Endothelial cell of umbilical vein (primary cell): ENCODE results near the gene CSF2. TPM values are rescaled to one million over a fixed set of nuclear protein-coding genes. Genes with fewer than 3 reads are reported as not detected.

ENCODE experiments used
- BruUV-seq: library from RNA; stranded (reverse); fragments of 400-500 nt; replicated peaks from 2 replicates; lab custom pipeline; 2021; lab: Mats Ljungman, UMichigan
- CTCF ChIA-PET: fragments of 300-600, 350-600 bp; sonication (Branson Sonifier 250); formaldehyde crosslinking; loops from one replicate; lab custom pipeline; 2021; ENCODE audit warnings: antibody characterized with exemption, inconsistent platforms; lab: Charles Lee
- POLR2A ChIA-PET: fragments of 300-600, 350-600 bp; sonication (Branson Sonifier 250); formaldehyde crosslinking; loops from one replicate; lab custom pipeline; 2021; ENCODE audit warnings: antibody characterized with exemption, inconsistent platforms; lab: Charles Lee
- DNase-seq: peaks from one replicate; pipeline ENCODE4 v3.0.0-alpha.2; 2011; ENCODE audit warnings: low read depth, low spot score
- FAIRE-seq: peaks from 2 replicates; lab custom pipeline; 2011; peaks lifted over from hg19 to GRCh38; lab: Jason Lieb, UNC
- H2AFZ ChIP-seq: 2 replicates; pipeline ENCODE4 v1.6.0; 2012; ENCODE audit warnings: low read depth, low read length, control low read depth, inconsistent platforms
- H3K27ac ChIP-seq: 2 replicates; pipeline ENCODE4 v1.5.1; 2011; ENCODE audit warnings: low read depth, mild to moderate bottlenecking, control low read depth, low read length, moderate library complexity; ENCODE audit not compliant: insufficient read depth
- H3K27me3 ChIP-seq, 2 experiments: 2 replicates each; pipeline versions ENCODE4 v1.6.0 to v1.6.1; 2011; ENCODE audit warnings: low read length in 2 of 2, mixed read lengths in 1 of 2; ENCODE audit not compliant: control insufficient read depth in 2 of 2, insufficient read depth in 2 of 2
- H3K36me3 ChIP-seq, 2 experiments: 2 replicates in 1 of 2; 3 replicates in 1 of 2; pipeline ENCODE4 v1.5.1; 2011; ENCODE audit warnings: low read length in 2 of 2, mild to moderate bottlenecking in 1 of 2, moderate library complexity in 1 of 2; ENCODE audit not compliant: control insufficient read depth in 2 of 2, insufficient read depth in 2 of 2; ENCODE audit errors: extremely low read depth in 1 of 2
- H3K4me1 ChIP-seq: 3 replicates; pipeline ENCODE4 v1.5.1; 2011; ENCODE audit warnings: mild to moderate bottlenecking, low read length; ENCODE audit not compliant: control insufficient read depth, insufficient read depth; ENCODE audit errors: extremely low read depth
- H3K4me2 ChIP-seq: 2 replicates; pipeline ENCODE4 v1.6.1; 2011; ENCODE audit warnings: low read length, control low read depth, mixed read lengths; ENCODE audit not compliant: insufficient read depth
- H3K4me3 ChIP-seq, 3 experiments: fragments of 200-600 bp in 1 of 3; sonication (generic), shearing (Covaris generic) in 1 of 3; replicated peaks in 1 of 3; 2 replicates each; pipeline ENCODE4 v1.5.1; 2011 to 2016; ENCODE audit warnings: control low read depth in 3 of 3, low read length in 3 of 3, mild to moderate bottlenecking in 2 of 3, inconsistent platforms in 1 of 3, low read depth in 1 of 3, moderate library complexity in 1 of 3; ENCODE audit not compliant: insufficient read depth in 1 of 3
- H3K79me2 ChIP-seq: 2 replicates; pipeline ENCODE4 v1.6.0; 2012; ENCODE audit warnings: low read length, inconsistent platforms; ENCODE audit not compliant: control insufficient read depth, insufficient read depth
- H3K9ac ChIP-seq: replicated peaks from 2 replicates; pipeline ENCODE3; 2011; ENCODE audit warnings: low read length, control low read depth; ENCODE audit not compliant: insufficient read depth; ENCODE audit errors: extremely low read depth
- H3K9me1 ChIP-seq: replicated peaks from 3 replicates; pipeline ENCODE4 v1.6.0; 2011; ENCODE audit warnings: mild to moderate bottlenecking, low read length; ENCODE audit not compliant: control insufficient read depth, insufficient read depth; ENCODE audit errors: extremely low read depth
- H3K9me3 ChIP-seq: replicated peaks from 2 replicates; pipeline ENCODE4 v1.5.1; 2012; ENCODE audit warnings: low read length, inconsistent platforms; ENCODE audit not compliant: control insufficient read depth, insufficient read depth
- H4K20me1 ChIP-seq: replicated peaks from 2 replicates; pipeline ENCODE3; 2011; ENCODE audit warnings: mild to moderate bottlenecking, low read length; ENCODE audit not compliant: control insufficient read depth, insufficient read depth; ENCODE audit errors: extremely low read depth
- CTCF ChIP-seq, 2 donors: IDR thresholded peaks; 1 replicate in 1 of 2; 2 replicates in 1 of 2; pipeline ENCODE4 v1.5.1; 2011; ENCODE audit warnings: low read length in 2 of 2, mild to moderate bottlenecking in 2 of 2, moderate library complexity in 2 of 2, control low read depth in 1 of 2, inconsistent platforms in 1 of 2, low read depth in 1 of 2; ENCODE audit not compliant: insufficient read depth in 1 of 2; ENCODE audit errors: extremely low read depth in 1 of 2
- EZH2 ChIP-seq: IDR thresholded peaks from 2 replicates; pipeline ENCODE4 v1.6.1; 2012; ENCODE audit warnings: borderline replicate concordance, low read depth, mild to moderate bottlenecking, moderate library complexity, low read length, inconsistent platforms; ENCODE audit not compliant: severe bottlenecking
- FOS ChIP-seq: IDR thresholded peaks from 2 replicates; pipeline ENCODE4 v1.6.1; 2011; ENCODE audit warnings: mild to moderate bottlenecking, low read length, moderate library complexity, borderline replicate concordance; ENCODE audit not compliant: insufficient read depth
- GATA2 ChIP-seq: IDR thresholded peaks from 2 replicates; pipeline ENCODE4 v1.7.0; 2011; ENCODE audit warnings: low read depth, mild to moderate bottlenecking, moderate library complexity, mixed read lengths, low read length; ENCODE audit not compliant: insufficient read length, insufficient read depth
- JUN ChIP-seq: IDR thresholded peaks from 2 replicates; pipeline ENCODE4 v1.6.1; 2011; ENCODE audit warnings: borderline replicate concordance, low read depth; ENCODE audit not compliant: insufficient read length, insufficient read depth
- MYC ChIP-seq: IDR thresholded peaks from one replicate; pipeline ENCODE4 v1.6.1; 2011; ENCODE audit warnings: mild to moderate bottlenecking, low read depth, low read length
- dilution Hi-C: fragments of 300-500 bp; cut with MboI; formaldehyde crosslinking; loops from one replicate; pipeline ENCODE4 v1.15.0; 2019; ENCODE audit warnings: low sequenced_read_pairs; ENCODE audit not compliant: extremely low pct_ligation_motif_present
- intact Hi-C: fragments of 100-400 bp; cut with micrococcal nuclease; formaldehyde crosslinking; loops from one replicate; pipeline ENCODE4 v1.10.0; 2022
- polyA plus RNA-seq, 4 experiments: library from polyadenylated mRNA; depleted of rRNA in 3 of 4; stranded (reverse) in 3 of 4; unstranded in 1 of 4; fragments of >200 nt; gene quantifications; 2 replicates each; pipeline versions ENCODE4 v1.2.1 to v1.2.3, GENCODE V29; 2011 to 2012; ENCODE audit warnings: missing spikeins in 1 of 4
- total RNA-seq: library from RNA; stranded (reverse); gene quantifications from 2 replicates; pipeline ENCODE4 v1.2.3, GENCODE V29; 2021

Gene CSF2
- total and polyA plus RNA-seq, 2 donors (not counting 3 experiments of a cell fraction or from before 2014, with no cell fraction given): not detected

- Histone ChIP-seq H3K27ac (no peak overlapping the region), H2AFZ (no peak overlapping the region), H3K9me3 (no peaks in the 10 kb centered on the region), H3K9ac (no peak overlapping the region), H3K9me1 (no peaks in the 10 kb centered on the region), H3K4me3 (no peak overlapping the region), H4K20me1 (no peaks in the 10 kb centered on the region), H3K27me3 (no peaks in the 10 kb centered on the region), H3K36me3 (no peaks in the 10 kb centered on the region), H3K4me1 (peaks cover 20% of the 10 kb centered on the region), H3K79me2 (no peaks in the 10 kb centered on the region), H3K4me2 (no peak overlapping the region)
- CTCF ChIA-PET: interaction anchor here (1.7 kb wide), 1 partner anchor 10 kb away, joined by 7 read pairs; the partner anchor contains the start of gene CSF2
- FAIRE-seq: no peak
- TF ChIP-seq MYC (no peak), EZH2 (no peak), GATA2 (no peak), JUN (no peak), FOS (no peak), CTCF (IDR thresholded peaks at IDR 0.05; ENCODE audit: extremely low read depth in 1 of 2, insufficient read depth in 1 of 2, low read depth in 1 of 2, low read length in 2 of 2) (no peak)
- intact Hi-C loops (no loop called here), dilution Hi-C loops (no loop called here)
- no peak for DNase-seq
- no TSS peak for BruUV-seq
- POLR2A ChIA-PET: no interaction called here
These were observed 9.6 kb downstream of the CSF2 start for GRCh38 chr5:132083071-132083678.
